GM21528 (cell line): Measurements from ENCODE around the gene GDPD3.
"Not testable (repeated sequence)": the region's sequence is repeated elsewhere in the genome, so short reads cannot be mapped to it uniquely, and the experiment has no call there.

Experiments used
- ATAC-seq: cut with Tn5 transposase; IDR thresholded peaks from one replicate; pipeline ENCODE4 v1.9.1; 2021; ENCODE audit warnings: mild to moderate bottlenecking, moderate library complexity; ENCODE audit not compliant: unreplicated experiment, low FRiP score

GDPD3 gene

GRCh38 chr16:30125690-30126089, 12.4 kb upstream of the GDPD3 start:
- not testable (repeated sequence) for ATAC-seq

GRCh38 chr16:30124985-30125379, 11.6 kb upstream of the GDPD3 start:
- ATAC-seq: no peak

GRCh38 chr16:30122604-30123160, 9.3 kb upstream of the GDPD3 start:
- no peak for ATAC-seq

- ATAC-seq: no peak
These were observed 8.6 kb upstream of the GDPD3 start for GRCh38 chr16:30121741-30122571.

GRCh38 chr16:30120340-30121105, 7.2 kb upstream of the GDPD3 start:
- no peak for ATAC-seq

GRCh38 chr16:30119428-30119827, 6.1 kb upstream of the GDPD3 start:
- no peak for ATAC-seq

- ATAC-seq: no peak
These were observed 4.4 kb upstream of the GDPD3 start for GRCh38 chr16:30117768-30118167.

- no peak for ATAC-seq
These were observed 3.2 kb upstream of the GDPD3 start for GRCh38 chr16:30116291-30117207.

- no peak for ATAC-seq
These were observed 1.9 kb upstream of the GDPD3 start for GRCh38 chr16:30115238-30115637.

- ATAC-seq: not testable (repeated sequence)
These were observed 1.5 kb upstream of the GDPD3 start for GRCh38 chr16:30114833-30115232.

GRCh38 chr16:30114411-30114810, 1.1 kb upstream of the GDPD3 start:
- ATAC-seq: no peak

GRCh38 chr16:30113711-30114333, 485 bp upstream of the GDPD3 start:
- ATAC-seq: no peak

GRCh38 chr16:30112197-30113030, 923 bp downstream of the GDPD3 start:
- ATAC-seq: no peak

GRCh38 chr16:30110661-30111060, 2.7 kb downstream of the GDPD3 start:
- ATAC-seq: no peak

GRCh38 chr16:30108059-30108850, 5.1 kb downstream of the GDPD3 start:
- ATAC-seq: no peak

GRCh38 chr16:30104492-30104891, 8.8 kb downstream of the GDPD3 start:
- ATAC-seq: no peak

- no peak for ATAC-seq
These were observed 9.2 kb downstream of the GDPD3 start for GRCh38 chr16:30104090-30104489.

GRCh38 chr16:30096862-30097563, 16.3 kb downstream of the GDPD3 start:
- no peak for ATAC-seq
